Stimulated activated CD4-positive, alpha-beta T cell treated with anti-CD3 and anti-CD28 coated beads, Interleukin-4, amount 100 ng/mL, for 24 hours (primary cell): ENCODE results near the gene TNIP1.
A peak's percentile ranks its signal among the peaks of the same experiment; 100 is the strongest.

Source experiments
- DNase-seq: peaks from one replicate; pipeline ENCODE4 v3.0.0-alpha.2; 2020

TNIP1 gene

GRCh38 chr5:151080613-151081430, at the start of gene TNIP1:
Gene TNIP1, minus strand, starts transcription at chr5:151081034. Its CDS starts 15,939 bp downstream, at chr5:151065095.
- DNase-seq, result peak; percentile 93

GRCh38 chr5:151130235-151130921, 49.5 kb upstream of the TNIP1 start:
- no peak for DNase-seq

- no peak for DNase-seq
Observed at GRCh38 chr5:151128817-151129216, 48.0 kb upstream of the TNIP1 start.

GRCh38 chr5:151127926-151128325, 47.1 kb upstream of the TNIP1 start:
- DNase-seq, result no peak

- peak; percentile 69 for DNase-seq
Observed at GRCh38 chr5:151126199-151126645, 45.4 kb upstream of the TNIP1 start.

GRCh38 chr5:151125421-151125820, 44.6 kb upstream of the TNIP1 start:
- DNase-seq, result no peak

- peak; percentile 48 for DNase-seq
Observed at GRCh38 chr5:151123897-151124751, 43.3 kb upstream of the TNIP1 start.

GRCh38 chr5:151122828-151123227, 42.0 kb upstream of the TNIP1 start:
- no peak for DNase-seq

- no peak for DNase-seq
Observed at GRCh38 chr5:151121665-151122064, 40.8 kb upstream of the TNIP1 start.

GRCh38 chr5:151121095-151121494, 40.3 kb upstream of the TNIP1 start:
- no peak for DNase-seq

GRCh38 chr5:151118913-151119575, 38.2 kb upstream of the TNIP1 start:
- DNase-seq, result no peak

GRCh38 chr5:151115272-151115905, 34.6 kb upstream of the TNIP1 start:
- peak; percentile 81 for DNase-seq

GRCh38 chr5:151113651-151114050, 32.8 kb upstream of the TNIP1 start:
- DNase-seq, result no peak

- DNase-seq, result no peak
Observed at GRCh38 chr5:151110992-151111391, 30.2 kb upstream of the TNIP1 start.

- no peak for DNase-seq
Observed at GRCh38 chr5:151110122-151110681, 29.4 kb upstream of the TNIP1 start.

GRCh38 chr5:151108566-151108965, 27.7 kb upstream of the TNIP1 start:
- no peak for DNase-seq

GRCh38 chr5:151107738-151108520, 27.1 kb upstream of the TNIP1 start:
- no peak for DNase-seq

- no peak for DNase-seq
Observed at GRCh38 chr5:151107084-151107483, 26.2 kb upstream of the TNIP1 start.

- DNase-seq, result no peak
Observed at GRCh38 chr5:151106509-151106908, 25.7 kb upstream of the TNIP1 start.

GRCh38 chr5:151106043-151106442, 25.2 kb upstream of the TNIP1 start:
- DNase-seq, result no peak

GRCh38 chr5:151105561-151105960, 24.7 kb upstream of the TNIP1 start:
- no peak for DNase-seq
